HG03439 (cell line): ENCODE measurements around the gene TESMIN.

Source experiments
- ATAC-seq: cut with Tn5 transposase; IDR thresholded peaks from one replicate; pipeline ENCODE4 v1.9.1; 2021; ENCODE audit warnings: mild to moderate bottlenecking, moderate library complexity; ENCODE audit not compliant: unreplicated experiment

TESMIN gene

GRCh38 chr11:68685656-68686380, 65.5 kb downstream of the TESMIN start:
- no peak for ATAC-seq

DNA sequence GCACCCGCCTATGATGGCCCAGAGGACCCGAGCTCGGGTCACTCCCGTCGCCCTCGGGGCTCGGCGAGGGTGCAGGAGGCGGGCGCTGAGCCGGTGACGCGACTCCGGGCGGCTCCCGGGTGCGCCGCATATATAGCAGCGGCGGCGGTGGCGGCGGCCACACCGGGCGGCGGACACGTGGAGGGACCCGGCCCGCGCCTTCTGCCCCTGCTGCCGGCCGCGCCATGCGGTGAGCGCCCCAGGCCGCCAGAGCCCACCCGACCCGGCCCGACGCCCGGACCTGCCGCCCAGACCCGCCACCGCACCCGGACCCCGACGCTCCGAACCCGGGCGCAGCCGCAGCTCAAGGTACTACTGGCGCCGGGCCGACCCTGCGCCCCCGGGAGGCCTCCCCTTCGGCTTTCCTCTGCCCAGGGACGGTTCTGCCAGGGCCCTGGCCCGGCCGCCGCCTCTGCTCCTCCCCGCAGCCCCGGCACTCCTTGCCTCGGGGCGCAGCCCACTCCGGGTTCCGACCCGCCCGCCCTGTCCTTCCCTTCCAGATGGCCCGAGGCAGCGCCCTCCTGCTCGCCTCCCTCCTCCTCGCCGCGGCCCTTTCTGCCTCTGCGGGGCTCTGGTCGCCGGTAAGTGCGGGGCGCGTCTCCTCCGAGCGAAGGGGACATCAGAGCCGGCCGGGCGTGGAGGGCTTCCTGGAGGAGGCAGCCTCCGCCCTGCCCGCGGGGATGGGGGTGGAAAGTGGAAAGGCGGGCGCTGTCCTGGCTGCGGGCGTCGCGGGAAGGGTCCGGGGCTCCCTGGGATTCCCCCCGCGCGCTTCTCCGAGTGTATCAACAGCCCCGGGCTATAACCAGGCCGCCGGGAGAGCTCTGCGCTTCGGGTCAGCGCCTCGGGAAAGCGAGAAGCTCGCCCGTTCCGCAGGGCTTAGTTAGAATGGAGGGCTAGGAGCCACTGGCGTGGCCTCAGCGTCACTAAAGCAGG, 66.6 kb downstream of the TESMIN start, which contains the start of gene GAL:
TSS of gene GAL (plus strand) at position 160 of the 972 bp plus-strand sequence. CDS start at position 540, 380 bp downstream.
- no peak for ATAC-seq

- ATAC-seq = no peak
These were observed 67.6 kb downstream of the TESMIN start for GRCh38 chr11:68683536-68684384.

GRCh38 chr11:68683121-68683520, 68.2 kb downstream of the TESMIN start:
- ATAC-seq = no peak

GRCh38 chr11:68682531-68682961, 68.8 kb downstream of the TESMIN start:
- no peak for ATAC-seq

DNA sequence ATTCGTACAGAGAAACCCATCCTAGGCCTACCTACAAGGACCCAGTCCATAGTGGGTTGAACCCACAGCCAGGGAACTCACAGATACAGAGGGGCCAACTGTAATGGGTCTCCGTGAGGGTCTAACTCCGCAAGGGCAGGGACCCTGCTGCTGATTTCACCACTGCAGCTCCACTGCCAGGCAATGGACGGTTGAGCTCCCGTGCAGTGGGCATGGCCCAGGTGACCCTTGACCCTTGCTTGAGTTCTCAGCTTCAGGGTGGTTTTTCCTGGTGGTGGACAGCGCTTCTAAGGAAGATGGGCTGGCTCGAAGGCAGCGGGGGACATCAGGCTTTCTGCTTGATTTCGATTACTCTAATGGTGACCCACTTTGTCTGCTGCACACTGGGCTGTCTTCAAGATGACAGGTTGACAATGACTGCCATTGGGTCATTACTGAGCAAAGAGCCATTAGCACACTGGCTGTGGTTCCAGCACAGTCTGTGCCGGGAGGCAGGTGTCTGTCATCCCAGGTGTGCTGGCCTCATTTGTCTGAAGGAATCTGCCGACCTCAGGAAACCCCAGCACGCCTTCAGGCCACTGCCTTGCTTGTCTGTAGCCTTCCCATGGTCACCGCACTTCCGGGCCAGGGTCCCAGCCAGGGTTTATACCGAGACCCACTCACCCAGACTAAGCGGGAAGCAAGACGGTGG, 70.6 kb downstream of the TESMIN start:
- ATAC-seq = no peak

GRCh38 chr11:68678031-68678441, 73.3 kb downstream of the TESMIN start:
- ATAC-seq = no peak

DNA sequence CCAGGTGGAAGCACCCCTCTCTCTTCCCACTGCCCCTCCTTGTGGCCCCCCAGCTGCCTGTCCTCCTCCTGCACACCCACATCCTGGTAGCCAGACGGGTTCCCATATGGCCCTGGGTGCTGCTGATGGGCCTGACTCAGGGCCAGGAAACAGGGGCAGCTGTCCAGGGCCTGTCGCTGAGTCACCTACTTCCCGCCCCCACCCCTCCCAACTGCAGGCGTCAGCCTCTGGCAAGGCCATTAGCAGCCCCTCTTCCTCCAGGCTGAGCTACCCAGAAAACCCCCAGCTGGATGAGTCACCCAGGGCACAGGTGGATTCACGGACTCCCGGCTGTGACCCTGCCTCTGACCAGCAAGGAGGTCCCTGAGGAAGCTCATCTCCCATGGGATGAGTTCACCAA, 73.9 kb downstream of the TESMIN start:
- no peak for ATAC-seq

DNA sequence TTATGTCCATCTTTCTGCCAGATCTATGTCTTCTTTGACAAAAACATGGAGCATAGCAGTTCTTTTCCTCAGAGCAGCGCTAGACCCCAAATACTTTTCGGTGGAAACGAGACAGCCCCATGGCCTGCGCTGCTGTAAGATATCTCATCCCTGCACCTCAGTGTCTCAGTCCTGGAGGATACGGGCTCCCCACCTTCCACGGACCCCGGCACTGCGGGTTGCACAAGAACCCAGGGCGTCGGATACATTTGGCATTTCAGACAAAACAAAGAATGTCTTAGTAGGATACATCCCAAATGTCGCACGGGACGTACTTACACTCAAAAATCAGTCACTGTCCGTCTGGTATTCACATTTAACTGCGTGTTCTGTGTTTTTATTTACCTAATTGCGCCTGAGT, 76.9 kb downstream of the TESMIN start:
- ATAC-seq = no peak

DNA sequence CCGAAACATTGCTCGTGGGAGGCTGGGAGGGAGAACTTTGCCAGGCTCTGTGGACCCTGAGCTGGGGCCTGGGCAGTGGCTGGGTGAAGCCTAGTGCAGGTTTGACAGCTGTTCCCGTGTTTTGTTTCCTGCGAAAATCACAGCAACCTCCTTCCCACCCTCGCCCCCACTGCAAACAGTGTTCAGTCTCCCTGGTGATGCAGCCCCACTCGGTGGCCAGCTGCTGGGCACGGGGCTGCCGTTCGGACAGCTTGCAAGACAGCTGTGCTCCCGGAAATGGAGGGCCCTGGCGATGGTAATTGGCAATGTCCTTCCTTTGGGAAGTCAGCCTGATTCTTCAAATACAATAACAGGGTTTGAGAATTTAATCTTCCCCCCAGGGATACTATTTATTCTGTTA, 77.3 kb downstream of the TESMIN start:
- no peak for ATAC-seq

DNA sequence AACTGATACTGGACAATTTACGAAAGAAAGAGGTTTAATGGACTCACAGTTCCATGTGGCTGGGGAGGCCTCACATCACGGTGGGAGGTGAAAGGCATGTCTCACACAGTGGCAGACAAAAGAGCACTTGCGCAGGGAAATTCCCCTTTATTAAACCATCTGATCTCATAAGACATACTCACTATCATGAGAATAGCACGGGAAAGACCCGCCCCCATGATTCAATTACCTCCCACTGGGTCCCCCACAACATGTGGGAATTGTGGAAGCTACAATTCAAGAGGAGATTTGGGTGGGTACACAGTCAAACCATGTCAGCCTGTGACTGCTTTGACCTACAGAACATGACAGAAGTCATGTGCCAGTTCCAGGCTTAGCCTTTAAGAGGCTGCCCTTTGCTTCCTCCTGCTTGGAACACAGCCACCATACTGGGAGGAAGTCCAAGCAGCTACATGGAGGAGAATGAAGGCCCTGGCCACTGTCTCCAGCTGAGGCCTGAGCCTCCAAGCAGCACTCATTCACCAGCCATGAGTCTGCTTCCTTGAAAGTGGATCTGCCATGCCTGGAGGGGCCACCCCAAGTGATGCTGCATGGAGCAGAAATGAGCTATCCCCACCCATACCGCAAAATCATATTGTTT, 77.9 kb downstream of the TESMIN start:
- ATAC-seq = no peak

DNA sequence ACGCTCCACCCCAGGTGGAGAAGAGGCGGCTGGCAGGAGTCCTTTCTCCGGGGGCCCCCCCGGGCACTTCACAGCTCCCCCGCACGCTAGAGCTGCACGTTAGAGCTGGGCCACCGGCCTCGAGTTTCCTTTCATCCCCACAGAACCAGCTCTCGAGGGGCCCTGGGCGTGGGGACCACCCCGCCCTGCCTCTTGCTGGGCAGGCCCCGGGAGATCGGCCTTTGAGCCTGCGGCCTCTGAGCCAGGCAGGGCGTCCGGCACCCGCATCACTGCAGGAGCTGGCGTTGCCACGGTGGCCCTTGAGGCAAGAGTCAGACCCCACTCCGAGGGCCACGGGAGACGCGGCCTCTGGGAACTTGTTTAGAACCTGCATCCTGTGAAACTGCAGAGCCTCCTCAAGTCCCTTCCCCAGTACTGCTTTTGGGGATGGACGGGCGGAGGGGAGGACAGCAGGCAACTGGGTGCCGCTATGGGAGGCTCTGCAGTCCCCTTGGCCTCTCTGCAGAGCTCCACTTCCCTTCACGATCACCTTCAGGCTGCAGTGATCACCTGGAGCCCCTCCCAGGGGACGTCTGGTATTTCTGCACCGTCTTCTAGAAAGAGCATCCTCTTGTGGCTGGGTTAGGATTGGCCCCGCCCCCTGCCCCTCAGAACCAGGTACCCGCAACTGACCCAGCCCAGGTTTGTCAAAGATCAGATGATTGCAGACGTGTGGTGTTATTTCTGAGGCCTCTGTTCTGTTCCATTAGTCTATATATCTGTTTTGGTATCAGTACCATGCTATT, 80.9 kb downstream of the TESMIN start:
- ATAC-seq = no peak

DNA sequence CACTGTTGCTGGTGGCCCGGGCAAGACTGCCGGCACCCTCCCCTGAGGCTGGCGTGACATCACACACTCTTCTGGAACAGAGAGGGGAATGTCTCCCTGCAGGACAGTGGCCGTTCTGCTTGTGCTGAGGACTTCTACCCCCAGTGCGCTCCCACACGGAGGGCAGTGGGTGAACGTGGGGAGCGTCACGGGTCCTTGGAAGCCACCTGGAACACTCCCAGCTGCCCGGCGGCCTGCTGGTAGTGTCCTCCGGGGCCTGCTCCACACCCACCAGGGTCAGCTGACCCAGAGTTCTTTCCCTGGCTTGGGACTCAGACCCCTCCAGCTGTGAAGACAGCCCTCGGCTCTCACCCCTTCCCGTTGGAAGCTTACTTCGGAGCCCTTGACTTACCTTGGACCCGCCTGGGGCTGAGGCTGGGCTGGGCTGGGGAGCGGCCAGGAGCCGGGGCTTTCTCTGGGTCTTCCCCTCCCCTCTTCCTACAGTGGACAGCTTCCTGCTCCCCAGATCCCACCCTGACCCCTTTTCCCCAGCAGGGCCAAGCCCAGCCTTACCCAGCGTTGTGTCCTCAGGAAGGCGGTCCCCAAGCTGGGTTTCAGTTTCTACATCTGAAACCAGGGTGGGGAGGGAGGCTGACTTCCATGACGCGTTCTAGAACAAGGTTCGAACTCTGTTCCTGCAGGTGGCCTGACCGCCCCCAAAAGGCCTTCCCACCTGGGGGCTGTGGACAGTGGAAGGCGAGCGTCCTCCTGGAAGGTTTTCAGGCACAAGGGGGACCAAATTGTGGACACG, 81.8 kb downstream of the TESMIN start:
- ATAC-seq = no peak

- ATAC-seq = no peak
These were observed 83.5 kb downstream of the TESMIN start for GRCh38 chr11:68667511-68668500.

DNA sequence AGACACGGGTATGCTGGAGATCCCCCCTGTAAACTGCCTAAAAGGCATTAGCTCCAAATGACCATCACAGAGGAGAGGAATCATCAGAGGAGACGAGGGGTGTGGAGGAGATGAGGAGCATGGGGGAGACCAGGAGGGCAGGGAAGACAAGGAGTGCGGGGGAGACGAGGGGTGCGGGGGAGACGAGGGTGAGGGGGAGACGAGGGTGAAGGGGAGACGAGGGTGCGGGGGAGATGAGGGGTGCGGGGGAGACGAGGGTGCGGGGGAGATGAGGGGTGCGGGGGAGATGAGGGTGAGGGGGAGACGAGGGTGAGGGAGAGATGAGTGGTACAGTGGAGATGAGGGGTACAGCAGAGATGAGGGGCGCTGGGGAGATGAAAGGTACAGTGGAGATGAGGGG, 84.5 kb downstream of the TESMIN start:
- no peak for ATAC-seq

- no peak for ATAC-seq
These were observed 85.9 kb downstream of the TESMIN start for GRCh38 chr11:68665436-68665835.

DNA sequence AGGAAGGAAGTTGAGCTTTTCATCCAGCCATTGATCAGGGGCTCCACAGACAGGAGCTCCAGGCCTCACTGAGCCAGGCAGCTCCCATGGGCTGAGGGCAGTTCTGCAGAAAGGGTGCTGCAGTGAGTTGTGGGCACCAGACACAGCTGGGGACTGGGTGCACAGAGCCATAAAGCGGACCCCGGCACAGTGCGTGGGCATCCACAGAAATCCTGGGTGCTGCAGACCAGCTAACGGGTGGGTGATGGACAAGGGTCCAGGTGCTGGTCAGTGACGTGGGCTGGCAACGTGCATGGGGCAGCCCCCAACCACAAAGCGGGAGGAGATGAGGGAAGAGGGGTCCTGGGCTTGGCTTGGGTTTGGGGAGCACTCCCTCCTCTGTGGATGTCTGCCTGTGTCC, 86.4 kb downstream of the TESMIN start:
- ATAC-seq = no peak
